Duodenal mucosa (tissue), 2 donors: ENCODE results near the gene EXOSC5.
A peak's percentile ranks its signal among the peaks of the same experiment; 100 is the strongest.

Source experiments
- H3K27ac ChIP-seq: one replicate; pipeline ENCODE4 v1.7.0; 2013; ENCODE audit warnings: low read depth, low read length
- H3K27me3 ChIP-seq, 2 donors: one replicate each; pipeline ENCODE4 v1.7.0; 2013; ENCODE audit warnings: low read length in 2 of 2, control low read depth in 1 of 2; ENCODE audit not compliant: insufficient read depth in 2 of 2, control insufficient read depth in 1 of 2
- H3K36me3 ChIP-seq, 2 donors: one replicate each; pipeline ENCODE4 v1.7.0; 2013; ENCODE audit warnings: low read length in 2 of 2, control low read depth in 1 of 2; ENCODE audit not compliant: insufficient read depth in 2 of 2, control insufficient read depth in 1 of 2
- H3K4me1 ChIP-seq, 2 donors: one replicate each; pipeline ENCODE4 v1.7.0; 2013; ENCODE audit warnings: low read length in 2 of 2, control low read depth in 1 of 2; ENCODE audit not compliant: insufficient read depth in 2 of 2, control insufficient read depth in 1 of 2
- H3K4me3 ChIP-seq, 2 donors: one replicate each; pipeline ENCODE4 v1.7.0; 2013; ENCODE audit warnings: low read length in 2 of 2, low read depth in 1 of 2
- H3K9ac ChIP-seq, 2 donors: one replicate each; pipeline ENCODE4 v1.7.0; 2013; ENCODE audit warnings: low read length in 2 of 2, low read depth in 1 of 2
- H3K9me3 ChIP-seq, 2 donors: one replicate each; pipeline ENCODE4 v1.7.0; 2013; ENCODE audit warnings: low read length in 2 of 2, control low read depth in 1 of 2; ENCODE audit not compliant: control insufficient read depth in 1 of 2

The EXOSC5 gene

DNA sequence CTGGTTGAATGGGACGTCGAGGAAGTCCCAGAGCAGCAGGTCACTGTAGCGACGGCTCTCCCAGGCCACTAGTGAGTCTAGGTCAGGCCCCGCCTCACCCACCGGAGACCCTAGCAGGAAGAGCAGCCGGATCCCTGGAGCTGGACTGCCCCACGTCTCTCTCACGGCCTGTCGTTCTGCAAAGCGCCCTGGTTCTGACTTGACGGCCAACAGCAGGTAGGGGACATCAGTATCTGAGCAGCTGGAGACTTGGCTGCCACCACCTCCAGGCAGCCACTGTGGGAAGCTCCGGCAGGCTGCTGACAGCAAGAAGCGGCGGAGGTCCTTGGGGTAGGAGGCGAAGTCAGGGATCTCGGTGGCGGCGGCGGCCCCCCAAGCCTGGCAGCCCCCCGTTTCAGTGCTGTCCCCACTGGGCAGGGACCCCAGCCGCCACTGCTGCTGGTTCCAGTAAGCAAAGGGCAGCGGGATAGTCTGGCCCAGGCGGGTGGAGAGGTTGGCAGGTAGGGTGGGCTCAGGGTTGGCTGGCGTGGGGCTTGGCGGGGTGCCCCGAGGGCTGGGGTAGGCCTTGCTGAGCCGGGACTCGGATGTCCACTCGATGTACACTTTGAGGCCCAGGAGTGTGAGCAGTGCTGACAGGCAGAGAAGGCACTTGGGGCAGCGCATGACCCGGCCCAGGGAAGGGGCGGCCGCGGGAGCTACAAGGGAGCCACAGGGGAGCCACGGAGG is 29.1 kb upstream of the EXOSC5 start:
- H3K4me1 ChIP-seq = peaks cover 54 to 60% of the 10 kb centered on the region in 2 donors
- H3K27ac ChIP-seq = peak overlapping the region; percentile 55
- H3K9ac ChIP-seq = peak overlapping the region; percentile 92 to 97
- H3K9me3 ChIP-seq = no peaks in the 10 kb centered on the region
- peak overlapping the region; percentile 76 to 82 for H3K4me3 ChIP-seq
- no peaks in the 10 kb centered on the region for H3K27me3 ChIP-seq
- H3K36me3 ChIP-seq = peaks cover 25 to 31% of the 10 kb centered on the region in 2 donors

DNA sequence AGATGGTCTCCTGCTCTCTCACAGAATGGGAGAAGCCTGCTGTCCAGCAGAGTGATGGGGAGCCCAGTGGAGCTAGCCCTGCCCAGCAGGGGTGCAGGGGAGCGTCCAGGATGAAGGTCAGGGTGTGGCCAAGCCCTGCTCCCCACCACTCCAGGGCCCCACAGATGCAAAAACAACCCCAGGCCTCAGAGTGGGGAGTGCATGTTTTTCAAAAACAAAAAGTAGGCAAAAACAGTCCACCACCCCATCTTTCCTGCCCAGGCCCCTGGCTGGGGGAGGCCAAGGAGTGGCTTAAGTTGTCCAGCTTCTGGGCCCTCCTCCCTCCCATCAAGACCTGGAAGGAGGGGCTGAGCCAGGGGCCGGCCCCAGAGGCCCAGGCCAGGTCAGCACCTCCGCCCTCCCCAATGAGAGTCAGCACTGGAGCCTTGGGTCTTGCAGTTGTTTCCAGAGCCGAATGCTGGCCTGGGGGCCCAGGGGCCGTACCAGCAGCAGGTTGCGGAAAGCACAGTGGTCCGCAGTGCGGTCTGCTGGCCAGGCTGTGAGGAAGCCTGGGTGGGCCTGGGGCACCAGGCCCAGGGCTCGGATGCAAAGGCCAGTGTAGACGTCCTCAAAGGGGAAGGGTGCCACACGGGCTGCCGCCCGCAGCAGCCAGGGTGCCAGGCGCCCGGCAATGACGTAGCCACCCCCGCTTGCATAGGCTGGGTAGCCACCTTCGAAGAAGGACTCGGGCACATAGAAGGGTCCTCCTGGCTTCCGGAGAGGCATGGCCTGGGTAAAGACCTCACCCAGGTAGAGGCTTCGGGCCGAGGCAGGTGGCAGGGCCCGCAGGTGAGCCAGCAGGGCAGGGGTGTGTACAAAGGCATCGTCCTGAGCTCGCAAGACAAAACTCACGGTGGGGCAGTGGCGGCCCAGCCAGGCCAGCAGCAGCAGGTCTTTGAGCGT is 28.3 kb upstream of the EXOSC5 start:
- no peaks in the 10 kb centered on the region for H3K9me3 ChIP-seq
- H3K9ac ChIP-seq = peak overlapping the region; percentile 92 to 97
- H3K4me1 ChIP-seq = peaks cover 62 to 69% of the 10 kb centered on the region in 2 donors
- H3K4me3 ChIP-seq = peak overlapping the region; percentile 76 to 82
- H3K27me3 ChIP-seq = no peaks in the 10 kb centered on the region
- H3K27ac ChIP-seq = peak overlapping the region; percentile 55
- H3K36me3 ChIP-seq = peaks cover 26 to 30% of the 10 kb centered on the region in 2 donors

DNA sequence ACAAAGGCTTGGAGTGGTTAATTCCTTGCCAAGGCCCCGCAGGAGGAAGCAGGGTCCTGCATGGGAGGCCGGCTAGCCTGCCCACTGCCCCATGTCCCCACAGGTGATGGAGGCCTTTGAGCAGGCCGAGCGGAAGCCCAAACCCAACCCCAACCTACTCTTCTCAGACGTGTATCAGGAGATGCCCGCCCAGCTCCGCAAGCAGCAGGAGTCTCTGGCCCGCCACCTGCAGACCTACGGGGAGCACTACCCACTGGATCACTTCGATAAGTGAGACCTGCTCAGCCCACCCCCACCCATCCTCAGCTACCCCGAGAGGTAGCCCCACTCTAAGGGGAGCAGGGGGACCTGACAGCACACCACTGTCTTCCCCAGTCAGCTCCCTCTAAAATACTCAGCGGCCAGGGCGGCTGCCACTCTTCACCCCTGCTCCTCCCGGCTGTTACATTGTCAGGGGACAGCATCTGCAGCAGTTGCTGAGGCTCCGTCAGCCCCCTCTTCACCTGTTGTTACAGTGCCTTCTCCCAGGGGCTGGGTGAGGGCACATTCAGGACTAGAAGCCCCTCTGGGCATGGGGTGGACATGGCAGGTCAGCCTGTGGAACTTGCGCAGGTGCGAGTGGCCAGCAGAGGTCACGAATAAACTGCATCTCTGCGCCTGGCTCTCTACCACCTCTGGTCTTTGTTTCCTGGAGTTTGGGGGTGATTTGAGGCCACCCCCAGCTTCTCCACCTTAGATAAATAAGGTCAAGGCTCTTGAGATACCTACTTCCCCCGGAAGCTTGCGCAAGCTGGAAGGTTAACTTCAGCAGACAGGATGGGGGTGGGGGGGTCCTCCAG is 27.4 kb upstream of the EXOSC5 start:
- Histone ChIP-seq H3K36me3 (peaks cover 30 to 34% of the 10 kb centered on the region in 2 donors), H3K27ac (peak overlapping the region; percentile 55), H3K4me3 (peak overlapping the region; percentile 76 to 82), H3K9me3 (no peaks in the 10 kb centered on the region), H3K4me1 (peaks cover 63 to 69% of the 10 kb centered on the region in 2 donors), H3K27me3 (no peaks in the 10 kb centered on the region), H3K9ac (peak overlapping the region; percentile 92 to 97)

DNA sequence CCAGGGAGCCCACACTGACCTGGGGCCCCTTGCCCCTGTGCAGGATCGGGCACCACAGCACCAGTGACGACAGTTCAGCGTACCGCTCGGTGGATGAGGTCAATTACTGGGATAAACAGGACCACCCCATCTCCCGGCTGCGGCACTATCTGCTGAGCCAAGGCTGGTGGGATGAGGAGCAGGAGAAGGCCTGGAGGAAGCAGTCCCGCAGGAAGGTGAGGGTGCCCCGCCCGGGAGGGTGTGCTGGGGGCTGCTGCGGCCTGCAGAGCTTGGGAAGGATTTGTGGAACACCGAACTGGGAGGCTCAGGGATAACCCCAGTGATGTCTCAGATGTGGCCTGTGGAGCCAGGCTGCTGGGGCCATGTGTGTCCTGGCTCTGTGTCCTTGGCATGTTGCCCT is 25.8 kb upstream of the EXOSC5 start:
- Histone ChIP-seq H3K9me3 (no peaks in the 10 kb centered on the region), H3K4me1 (peaks cover 52 to 57% of the 10 kb centered on the region in 2 donors), H3K27me3 (no peaks in the 10 kb centered on the region), H3K4me3 (no peak overlapping the region), H3K9ac (no peak overlapping the region), H3K36me3 (peaks cover 34 to 49% of the 10 kb centered on the region in 2 donors), H3K27ac (no peak overlapping the region)

DNA sequence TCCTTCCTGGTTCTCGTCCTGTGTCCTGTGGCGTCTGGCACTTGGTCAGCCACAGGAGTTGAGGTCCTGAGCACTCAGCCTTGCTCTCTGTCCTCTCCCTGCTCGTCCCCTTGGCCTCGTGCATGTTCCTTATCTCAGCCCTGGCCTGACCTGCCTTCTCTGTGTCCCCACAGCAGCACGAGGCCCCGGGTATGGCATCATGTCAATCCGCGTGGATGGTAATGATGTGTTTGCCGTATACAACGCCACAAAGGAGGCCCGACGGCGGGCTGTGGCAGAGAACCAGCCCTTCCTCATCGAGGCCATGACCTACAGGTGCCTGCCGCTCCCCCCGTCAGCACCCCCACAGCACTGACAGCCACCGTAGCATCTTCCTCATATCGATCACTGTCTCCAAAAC is 25.3 kb upstream of the EXOSC5 start:
- Histone ChIP-seq H3K9me3 (no peaks in the 10 kb centered on the region), H3K4me3 (no peak overlapping the region), H3K9ac (no peak overlapping the region), H3K4me1 (peaks cover 47 to 53% of the 10 kb centered on the region in 2 donors), H3K27ac (no peak overlapping the region), H3K27me3 (no peaks in the 10 kb centered on the region), H3K36me3 (peaks cover 34 to 51% of the 10 kb centered on the region in 2 donors)

DNA sequence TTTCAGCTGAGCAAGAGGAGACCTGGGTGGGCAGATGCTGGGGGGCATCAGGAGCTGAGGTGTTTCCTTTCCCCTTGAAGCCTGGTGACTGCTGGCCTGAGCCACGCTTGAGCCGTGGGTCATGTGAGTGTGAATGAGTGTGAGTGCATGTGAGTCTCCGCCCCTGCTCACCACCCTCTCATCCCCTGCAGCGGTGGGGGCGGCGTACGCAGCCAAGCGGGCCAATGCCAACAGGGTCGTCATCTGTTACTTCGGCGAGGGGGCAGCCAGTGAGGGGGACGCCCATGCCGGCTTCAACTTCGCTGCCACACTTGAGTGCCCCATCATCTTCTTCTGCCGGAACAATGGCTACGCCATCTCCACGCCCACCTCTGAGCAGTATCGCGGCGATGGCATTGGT is 24.8 kb upstream of the EXOSC5 start:
- Histone ChIP-seq H3K27me3 (no peaks in the 10 kb centered on the region), H3K9me3 (no peaks in the 10 kb centered on the region), H3K27ac (no peak overlapping the region), H3K36me3 (peaks cover 34 to 56% of the 10 kb centered on the region in 2 donors), H3K4me3 (peak overlapping the region in 1 of 2 donors; percentile 21), H3K4me1 (peaks cover 47 to 53% of the 10 kb centered on the region in 2 donors), H3K9ac (peak overlapping the region; percentile 25 to 39)

DNA sequence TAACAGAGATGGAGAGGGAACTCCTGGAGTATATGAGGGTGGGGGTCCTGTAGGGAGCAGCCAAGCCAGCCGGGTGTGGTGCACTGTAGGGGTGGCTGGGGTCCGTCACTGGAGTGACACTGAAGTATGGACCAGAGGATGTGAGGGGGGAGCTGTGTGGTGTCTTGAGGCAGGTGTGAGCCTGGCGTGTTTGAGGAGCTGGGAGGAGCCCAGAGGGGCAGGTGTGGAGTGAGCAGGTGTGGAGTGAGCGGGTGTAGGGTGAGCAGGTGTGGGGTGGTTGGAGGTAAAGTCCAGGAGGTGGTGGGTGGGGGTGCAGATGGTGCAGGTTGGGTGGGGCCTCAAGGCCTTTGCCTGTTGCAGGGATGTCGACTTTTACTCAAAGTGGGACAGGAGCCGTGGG is 24.2 kb upstream of the EXOSC5 start:
- Histone ChIP-seq H3K4me3 (peak overlapping the region in 1 of 2 donors; percentile 21), H3K9me3 (no peaks in the 10 kb centered on the region), H3K27me3 (no peaks in the 10 kb centered on the region), H3K36me3 (peaks cover 34 to 61% of the 10 kb centered on the region in 2 donors), H3K9ac (no peak overlapping the region), H3K4me1 (peaks cover 47 to 49% of the 10 kb centered on the region in 2 donors), H3K27ac (no peak overlapping the region)

DNA sequence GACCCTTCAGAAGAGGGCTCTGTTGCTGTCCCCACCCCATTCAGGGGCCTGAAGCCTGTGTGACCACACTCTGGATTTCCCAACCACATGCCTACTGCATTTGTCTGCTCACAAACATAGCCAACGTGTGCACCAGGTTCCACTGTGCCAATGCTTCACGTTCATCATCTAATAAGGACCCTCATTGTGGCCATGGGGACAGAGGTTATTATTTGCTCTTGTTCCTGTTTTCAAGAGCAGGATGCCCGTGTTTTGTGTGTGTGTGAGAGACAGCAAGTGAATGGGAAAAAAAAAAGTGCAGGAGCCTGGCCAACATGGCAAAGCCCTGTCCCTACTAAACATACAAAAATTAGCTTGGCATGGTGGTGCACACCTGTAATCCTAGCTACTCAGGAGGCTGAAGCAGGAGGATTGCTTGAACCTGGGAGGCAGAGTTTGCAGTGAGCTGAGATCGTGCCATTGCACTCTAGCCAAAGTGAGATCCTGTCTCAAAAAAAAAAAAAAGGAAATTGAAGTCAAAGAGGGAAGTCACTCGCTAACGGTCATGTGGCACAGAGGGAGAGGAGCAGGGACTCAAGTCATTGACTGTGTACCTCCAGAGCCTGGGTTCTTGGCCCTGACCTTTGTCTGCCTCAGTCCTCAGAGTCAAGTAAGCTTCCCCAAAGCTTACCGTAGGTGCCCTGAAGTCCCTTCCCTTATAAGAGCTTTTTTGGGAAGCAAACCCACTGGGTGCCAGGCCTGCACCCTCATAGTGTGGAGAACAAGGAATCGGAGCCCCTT is 23.1 kb upstream of the EXOSC5 start:
- Histone ChIP-seq H3K4me1 (peaks cover 38 to 42% of the 10 kb centered on the region in 2 donors), H3K9ac (no peak overlapping the region), H3K36me3 (peaks cover 34 to 65% of the 10 kb centered on the region in 2 donors), H3K27ac (peak overlapping the region; percentile 24), H3K9me3 (no peaks in the 10 kb centered on the region), H3K4me3 (no peak overlapping the region), H3K27me3 (no peaks in the 10 kb centered on the region)

DNA sequence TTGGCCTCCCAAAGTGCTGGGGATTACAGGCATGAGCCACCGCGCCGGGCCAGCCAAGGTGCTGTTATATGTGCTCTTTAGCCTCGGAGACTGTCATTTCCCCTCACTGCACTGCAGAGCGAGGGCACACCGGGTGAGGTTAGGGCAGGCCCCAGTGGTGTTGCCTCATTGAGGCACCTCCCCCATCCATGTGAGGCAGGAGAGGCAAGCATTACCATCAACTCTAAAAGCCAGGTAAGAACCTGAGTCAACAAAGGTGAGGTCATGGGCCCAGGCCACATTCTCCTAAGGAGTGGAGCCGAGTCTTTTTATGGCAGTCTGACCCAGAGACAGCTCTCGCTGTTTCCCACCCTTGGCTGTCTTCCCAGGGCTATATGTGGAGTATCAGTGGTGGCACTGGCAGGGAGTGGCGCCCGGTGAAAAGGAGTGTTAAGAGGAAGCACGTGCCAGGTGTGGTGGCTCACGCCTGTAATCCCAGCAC is 19.1 kb upstream of the EXOSC5 start:
- Histone ChIP-seq H3K27me3 (no peaks in the 10 kb centered on the region), H3K9ac (no peak overlapping the region), H3K27ac (peak overlapping the region; percentile 54), H3K9me3 (no peaks in the 10 kb centered on the region), H3K36me3 (peaks cover 14 to 68% of the 10 kb centered on the region in 2 donors), H3K4me3 (no peak overlapping the region), H3K4me1 (peaks cover 17 to 22% of the 10 kb centered on the region in 2 donors)
